HEK293 (cell line): ENCODE data around the gene MYO1C.
"Not testable (repeated sequence)": the region's sequence is repeated elsewhere in the genome, so short reads cannot be mapped to it uniquely, and the experiment has no call there.

Experiments used
- CTCF ChIA-PET: fragments of 350-600 bp; formaldehyde crosslinking; extraction: SDS; loops from one replicate; lab custom pipeline; 2021; ENCODE audit warnings: antibody characterized with exemption; lab: Yijun Ruan, JAX
- POLR2A ChIA-PET: fragments of 300-600 bp; formaldehyde crosslinking; extraction: SDS; loops from one replicate; lab custom pipeline; 2020; ENCODE audit warnings: antibody characterized with exemption, inconsistent platforms; lab: Yijun Ruan, JAX
- H3K27ac ChIP-seq: fragments of 200-500 bp; sonication (Bioruptor generic); 2 replicates; pipeline ENCODE4 v1.5.1; 2014; ENCODE audit warnings: low read depth, low read length, control low read depth, inconsistent platforms; ENCODE audit errors: extremely low read depth
- H3K36me3 ChIP-seq, 2 experiments: fragments of 200-500 bp in 1 of 2; sonication (Bioruptor generic) in 1 of 2; 1 replicate in 1 of 2; 2 replicates in 1 of 2; pipeline ENCODE4 v1.5.1; 2014 to 2017; ENCODE audit warnings: inconsistent platforms in 2 of 2, low read length in 2 of 2; ENCODE audit not compliant: control insufficient read depth in 2 of 2, insufficient read depth in 1 of 2
- H3K4me1 ChIP-seq: fragments of 200-500 bp; sonication (Bioruptor generic); 2 replicates; pipeline ENCODE4 v1.5.1; 2014; ENCODE audit warnings: mild to moderate bottlenecking, low read length, inconsistent platforms; ENCODE audit not compliant: control insufficient read depth, insufficient read depth
- H3K4me3 ChIP-seq: 2 replicates; pipeline ENCODE4 v1.5.1; 2011; ENCODE audit warnings: low read depth, mild to moderate bottlenecking, control low read depth, low read length, moderate library complexity
- H3K9me3 ChIP-seq: fragments of 200-500 bp; sonication (Bioruptor generic); 2 replicates; pipeline ENCODE4 v1.5.1; 2014; ENCODE audit warnings: low read depth, low read length, inconsistent platforms; ENCODE audit not compliant: control insufficient read depth, insufficient read depth
- AEBP2 ChIP-seq: fragments of 450-650 bp; formaldehyde crosslinking; IDR thresholded peaks from 2 replicates; pipeline ENCODE4 v1.5.1; 2016; ENCODE audit warnings: missing biosample characterization, missing genetic modification characterization, borderline replicate concordance
- CTCF ChIP-seq: fragments of 450-650 bp; formaldehyde crosslinking; IDR thresholded peaks from 2 replicates; pipeline ENCODE4 v1.5.1; 2016; ENCODE audit warnings: missing biosample characterization, missing genetic modification characterization
- HOXC10 ChIP-seq: sonication (generic); formaldehyde crosslinking; IDR thresholded peaks from 2 replicates; pipeline ENCODE4 v1.8.1; 2023; ENCODE audit warnings: mild to moderate bottlenecking, missing genetic modification reagents
- HOXD13 ChIP-seq: sonication (generic); formaldehyde crosslinking; IDR thresholded peaks from 2 replicates; pipeline ENCODE4 v1.8.0; 2022; ENCODE audit warnings: missing genetic modification reagents, borderline replicate concordance
- KLF1 ChIP-seq: fragments of 450-650 bp; formaldehyde crosslinking; IDR thresholded peaks from 2 replicates; pipeline ENCODE4 v1.5.1; 2016; ENCODE audit warnings: missing biosample characterization, missing genetic modification characterization
- KLF9 ChIP-seq: fragments of 450-650 bp; formaldehyde crosslinking; IDR thresholded peaks from 2 replicates; pipeline ENCODE4 v1.5.1; 2016; ENCODE audit warnings: missing biosample characterization, missing genetic modification characterization, low read depth
- MYNN ChIP-seq: fragments of 450-650 bp; formaldehyde crosslinking; IDR thresholded peaks from 2 replicates; pipeline ENCODE4 v1.5.1; 2016; ENCODE audit warnings: missing biosample characterization, missing genetic modification characterization, borderline replicate concordance
- PATZ1 ChIP-seq: fragments of 450-650 bp; formaldehyde crosslinking; IDR thresholded peaks from 2 replicates; pipeline ENCODE4 v1.5.1; 2016; ENCODE audit warnings: missing biosample characterization, missing genetic modification characterization
- SALL2 ChIP-seq: fragments of 450-650 bp; formaldehyde crosslinking; IDR thresholded peaks from 2 replicates; pipeline ENCODE4 v1.5.0; 2017; ENCODE audit warnings: missing biosample characterization, mild to moderate bottlenecking, missing genetic modification characterization, borderline replicate concordance
- SP7 ChIP-seq: fragments of 450-650 bp; formaldehyde crosslinking; IDR thresholded peaks from 2 replicates; pipeline ENCODE4 v1.5.1; 2016; ENCODE audit warnings: missing biosample characterization, missing genetic modification characterization
- ZFHX2 ChIP-seq: fragments of 450-650 bp; formaldehyde crosslinking; conservative IDR thresholded peaks from 2 replicates; pipeline ENCODE4 v1.5.1; 2016; ENCODE audit warnings: missing biosample characterization, missing genetic modification characterization
- ZNF140 ChIP-seq: fragments of 450-650 bp; formaldehyde crosslinking; IDR thresholded peaks from 2 replicates; pipeline ENCODE4 v1.5.1; 2016; ENCODE audit warnings: missing biosample characterization, missing genetic modification characterization
- ZNF2 ChIP-seq: fragments of 450-650 bp; formaldehyde crosslinking; IDR thresholded peaks from 2 replicates; pipeline ENCODE4 v1.5.1; 2016; ENCODE audit warnings: missing biosample characterization, missing genetic modification characterization
- ZNF341 ChIP-seq: fragments of 450-650 bp; formaldehyde crosslinking; IDR thresholded peaks from 2 replicates; pipeline ENCODE4; 2016; ENCODE audit warnings: low read depth, missing biosample characterization, missing genetic modification characterization
- ZNF473 ChIP-seq: fragments of 450-650 bp; formaldehyde crosslinking; IDR thresholded peaks from 2 replicates; pipeline ENCODE4 v1.5.1; 2017; ENCODE audit warnings: missing biosample characterization, missing genetic modification characterization
- ZNF544 ChIP-seq: fragments of 450-650 bp; formaldehyde crosslinking; IDR thresholded peaks from 2 replicates; pipeline ENCODE4 v1.5.0; 2017; ENCODE audit warnings: missing biosample characterization, missing genetic modification characterization
- ZNF610 ChIP-seq: fragments of 450-650 bp; formaldehyde crosslinking; IDR thresholded peaks from 2 replicates; pipeline ENCODE4 v1.5.1; 2016; ENCODE audit warnings: missing biosample characterization, missing genetic modification characterization, borderline replicate concordance
- ZNF654 ChIP-seq: fragments of 450-650 bp; formaldehyde crosslinking; IDR thresholded peaks from 2 replicates; pipeline ENCODE4 v1.5.1; 2016; ENCODE audit warnings: low read depth, missing biosample characterization, missing genetic modification characterization
- ZNF658 ChIP-seq: fragments of 450-650 bp; formaldehyde crosslinking; IDR thresholded peaks from 2 replicates; pipeline ENCODE4; 2016; ENCODE audit warnings: missing biosample characterization, missing genetic modification characterization
- ZNF76 ChIP-seq: fragments of 450-650 bp; formaldehyde crosslinking; IDR thresholded peaks from 2 replicates; pipeline ENCODE4; 2016; ENCODE audit warnings: low read depth, missing biosample characterization, missing genetic modification characterization, borderline replicate concordance

MYO1C gene

GRCh38 chr17:1511290-1511689 is 18.8 kb upstream of the MYO1C start:
- no peaks in the 10 kb centered on the region for H3K4me1 ChIP-seq
- POLR2A ChIA-PET: no interaction called here
- H3K27ac ChIP-seq: no peak overlapping the region
- H3K4me3 ChIP-seq: no peak overlapping the region
- CTCF ChIA-PET: interaction anchor here (0.7 to 2.4 kb wide), 3 partner anchors 9 to 274 kb away, joined by 3 to 10 read pairs (median 4); no protein-coding TSS in a partner anchor
- peaks cover 3 to 69% of the 10 kb centered on the region in 2 experiments; a peak in 1 of 3 replicates for H3K36me3 ChIP-seq
- no peaks in the 10 kb centered on the region for H3K9me3 ChIP-seq
- TF ChIP-seq PATZ1 (no peak), ZNF341 (tag by site-specific recombination) (no peak), KLF9 (tag by site-specific recombination) (no peak), ZNF473 (tag by site-specific recombination) (no peak), ZNF140 (tag by site-specific recombination) (no peak), AEBP2 (no peak), KLF1 (tag by site-specific recombination) (no peak), ZNF76 (tag by site-specific recombination) (no peak), ZNF2 (tag by site-specific recombination) (no peak)

- H3K4me3 ChIP-seq: no peak overlapping the region
- peaks cover 3 to 78% of the 10 kb centered on the region in 2 experiments; a peak in 1 of 3 replicates for H3K36me3 ChIP-seq
- H3K4me1 ChIP-seq: no peaks in the 10 kb centered on the region
- CTCF ChIA-PET: interaction anchor here (0.8 kb wide), 1 partner anchor 144 kb away, joined by 3 read pairs; no protein-coding TSS in a partner anchor
- H3K9me3 ChIP-seq: no peaks in the 10 kb centered on the region
- no peak for TF ChIP-seq SP7 (tag by site-specific recombination)
- no peak for TF ChIP-seq CTCF (tag by site-specific recombination)
- TF ChIP-seq KLF9 (tag by site-specific recombination): no peak
- no peak for TF ChIP-seq ZNF544 (tag by site-specific recombination)
- no peak for TF ChIP-seq ZFHX2
- no peak for TF ChIP-seq ZNF610 (tag by site-specific recombination)
- no peak for TF ChIP-seq SALL2 (tag by site-specific recombination)
- TF ChIP-seq MYNN (tag by site-specific recombination): no peak
- TF ChIP-seq HOXD13 (CRISPR knock-in tag): no peak
- no peak for TF ChIP-seq HOXC10 (CRISPR knock-in tag)
- no peak for TF ChIP-seq ZNF654 (tag by site-specific recombination)
- no peak for TF ChIP-seq ZNF658 (tag by site-specific recombination)
- TF ChIP-seq, all 188 proteins: peak for 0
- H3K27ac ChIP-seq: no peak overlapping the region
- POLR2A ChIA-PET: interaction anchor here (0.8 to 1.7 kb wide), 4 partner anchors 9 to 17 kb away, joined by 3 to 8 read pairs (median 4); partner anchors contain the start of gene MYO1C
These were observed 16.9 kb upstream of the MYO1C start for GRCh38 chr17:1509290-1509881.

GRCh38 chr17:1508709-1509108 is 16.2 kb upstream of the MYO1C start:
- H3K9me3 ChIP-seq, H3K4me1 ChIP-seq, H3K4me3 ChIP-seq, H3K27ac ChIP-seq: not testable (repeated sequence)
- POLR2A ChIA-PET: interaction anchor here (1.5 kb wide), 1 partner anchor 10 kb away, joined by 8 read pairs; no protein-coding TSS in a partner anchor
- H3K36me3 ChIP-seq: peaks cover 3 to 78% of the 10 kb centered on the region in 2 experiments; a peak in 1 of 3 replicates
- CTCF ChIA-PET: interaction anchor here (0.8 kb wide), 1 partner anchor 143 kb away, joined by 3 read pairs; no protein-coding TSS in a partner anchor
